HG02798 (cell line): ENCODE data around the gene UTF1.
A peak's percentile ranks its signal among the peaks of the same experiment; 100 is the strongest.
"Not testable (repeated sequence)": the region's sequence is repeated elsewhere in the genome, so short reads cannot be mapped to it uniquely, and the experiment has no call there.

Source experiments
- ATAC-seq: cut with Tn5 transposase; IDR thresholded peaks from one replicate; pipeline ENCODE4 v1.9.1; 2021; ENCODE audit warnings: mild to moderate bottlenecking; ENCODE audit not compliant: unreplicated experiment, poor library complexity

The UTF1 gene

GRCh38 chr10:133224756-133225372, 5.2 kb upstream of the UTF1 start:
- ATAC-seq, result no peak

GRCh38 chr10:133225707-133226191, 4.3 kb upstream of the UTF1 start:
- ATAC-seq, result no peak

- ATAC-seq, result no peak
Observed at GRCh38 chr10:133226251-133226808, 3.7 kb upstream of the UTF1 start.

GRCh38 chr10:133227256-133227655, 2.8 kb upstream of the UTF1 start:
- no peak for ATAC-seq

GRCh38 chr10:133229265-133230043, 563 bp upstream of the UTF1 start:
- no peak for ATAC-seq

GRCh38 chr10:133230387-133231195, 574 bp downstream of the UTF1 start:
- no peak for ATAC-seq

GRCh38 chr10:133231244-133231945, 1.4 kb downstream of the UTF1 start:
- ATAC-seq, result no peak

GRCh38 chr10:133231946-133232574, 2.0 kb downstream of the UTF1 start:
- no peak for ATAC-seq

GRCh38 chr10:133234796-133235195, 4.8 kb downstream of the UTF1 start:
- ATAC-seq, result not testable (repeated sequence)

GRCh38 chr10:133235265-133235855, 5.3 kb downstream of the UTF1 start:
- no peak for ATAC-seq

- no peak for ATAC-seq
Observed at GRCh38 chr10:133235932-133236331, 5.9 kb downstream of the UTF1 start.

- no peak for ATAC-seq
Observed at GRCh38 chr10:133236401-133237240, 6.6 kb downstream of the UTF1 start.

- ATAC-seq, result no peak
Observed at GRCh38 chr10:133237241-133237587, 7.2 kb downstream of the UTF1 start.

GRCh38 chr10:133237588-133238465, 7.8 kb downstream of the UTF1 start, which contains the start of gene VENTX:
Gene VENTX, plus strand, starts transcription at chr10:133237855. Its CDS starts 60 bp downstream, at chr10:133237915.
- ATAC-seq, result no peak

- no peak for ATAC-seq
Observed at GRCh38 chr10:133238466-133238804, 8.4 kb downstream of the UTF1 start.

GRCh38 chr10:133239990-133240389, 10.0 kb downstream of the UTF1 start:
- ATAC-seq, result no peak

GRCh38 chr10:133241501-133242205, 11.6 kb downstream of the UTF1 start:
- ATAC-seq, result peak; percentile 50
